Stimulated activated naive CD8-positive, alpha-beta T cell treated with anti-CD3 and anti-CD28 coated beads, Interleukin-15, Interleukin-2, amounts not matched to agents 100 U/mL and 50 U/mL, for 24 hours (primary cell): ENCODE measurements around the gene GSN.

Source experiments
- ATAC-seq: fragments of 150-1000 bp; cut with Tn5 transposase; one replicate; pipeline ENCODE4 v1.10.0; 2021
- DNase-seq: peaks from one replicate; pipeline ENCODE4 v3.0.0; 2021

Gene GSN

GRCh38 chr9:121246821-121247561 is 21.0 kb upstream of the GSN start:
- no peak for ATAC-seq
- DNase-seq, result no peak

DNA sequence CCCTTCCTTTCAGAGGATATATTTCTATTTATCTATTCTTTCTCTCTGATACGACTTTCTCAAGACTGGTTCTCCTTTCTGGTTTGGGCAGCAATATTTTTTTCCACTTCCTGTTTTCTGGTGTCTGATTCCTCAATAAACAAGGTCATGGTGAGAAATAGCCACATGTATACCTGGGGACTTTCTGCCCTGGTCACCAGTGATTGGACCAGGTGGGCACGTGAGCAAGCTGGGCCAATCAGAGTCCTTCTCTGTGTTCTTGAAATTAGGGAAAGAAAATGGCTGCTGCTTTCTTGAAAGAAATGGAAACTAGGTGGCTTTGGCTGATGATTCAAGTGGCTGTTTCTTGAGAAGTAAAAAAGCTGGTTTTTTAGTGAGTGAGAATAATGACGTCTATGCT is 18.4 kb upstream of the GSN start:
- no peak for DNase-seq
- no peak for ATAC-seq

GRCh38 chr9:121252104-121252851 is 15.7 kb upstream of the GSN start:
- DNase-seq, result no peak
- ATAC-seq, result no peak

GRCh38 chr9:121253162-121253561 is 14.8 kb upstream of the GSN start:
- DNase-seq, result no peak
- ATAC-seq, result no peak

DNA sequence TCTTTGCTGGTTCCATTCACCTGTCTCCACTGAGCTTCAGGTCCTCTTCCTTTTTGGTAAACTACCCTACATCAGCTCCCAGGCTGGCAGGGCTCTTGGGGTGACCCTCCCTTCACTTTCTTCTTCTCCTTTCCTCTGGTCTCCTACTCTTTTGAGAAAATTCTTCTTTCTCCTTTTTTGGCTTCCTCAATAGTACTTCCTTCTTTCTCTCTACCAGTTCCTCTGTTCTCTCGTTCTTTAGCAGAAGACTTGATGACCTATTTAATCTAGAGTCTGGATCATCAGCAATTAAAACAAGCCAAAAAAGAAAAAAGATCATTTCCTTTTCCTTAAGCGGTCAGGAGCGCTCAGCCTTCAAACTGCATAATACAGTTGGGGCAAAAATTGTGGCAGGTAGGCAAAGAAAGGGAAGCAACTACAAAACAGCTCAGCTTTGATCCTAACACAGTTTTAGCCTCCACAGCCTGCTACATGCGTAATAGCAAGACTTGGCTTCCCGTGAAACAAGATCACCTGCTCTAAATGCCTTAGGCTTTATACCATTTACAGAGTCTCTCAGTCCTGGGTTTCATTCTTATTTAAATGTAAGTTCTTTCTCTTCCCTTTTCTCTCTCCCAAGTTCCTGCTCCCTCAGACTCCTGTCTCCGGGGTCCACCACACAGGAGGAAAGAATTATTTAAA is 14.0 kb upstream of the GSN start:
- ATAC-seq (no peak), DNase-seq (no peak)

DNA sequence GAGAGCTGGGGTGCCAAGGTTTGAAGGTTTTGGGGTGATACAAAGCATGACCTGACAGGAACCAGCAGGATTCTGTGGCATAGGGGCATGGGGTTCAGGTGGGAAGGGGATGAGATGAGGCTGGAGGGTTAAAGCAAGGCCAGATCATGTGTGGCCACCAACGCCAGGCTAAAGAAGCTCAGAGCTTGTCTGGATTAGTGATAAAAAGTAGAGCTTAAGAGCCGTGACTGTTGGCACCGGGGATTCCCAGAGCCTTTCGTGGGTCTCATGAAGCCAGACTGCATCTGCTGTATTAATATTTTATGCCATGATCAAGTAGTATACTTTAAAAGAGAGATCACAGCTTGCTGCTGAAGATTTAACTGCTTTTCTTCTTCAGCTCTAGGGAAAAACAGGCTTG is 8.5 kb upstream of the GSN start:
- DNase-seq (no peak), ATAC-seq (no peak)

DNA sequence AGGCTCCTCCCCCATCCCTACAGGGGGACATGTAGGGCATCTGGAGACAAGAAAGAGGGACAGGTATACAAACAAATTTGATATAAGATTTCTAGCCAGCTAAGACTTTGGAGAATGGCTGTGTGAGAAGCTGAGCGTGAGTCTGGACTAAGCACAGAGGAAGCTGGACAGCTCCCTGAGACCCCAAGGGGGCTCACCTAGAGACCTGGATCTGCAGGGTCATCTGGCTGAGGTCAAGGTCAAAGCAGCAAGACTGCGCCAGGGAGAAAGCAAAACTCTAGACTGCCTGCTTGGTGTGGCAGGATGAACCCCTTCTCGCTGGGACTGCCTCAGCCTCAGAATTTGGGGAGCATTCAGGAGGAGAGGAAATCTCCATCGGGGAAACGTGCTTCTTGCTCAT is 8.0 kb upstream of the GSN start:
- DNase-seq (no peak), ATAC-seq (no peak)

- DNase-seq (no peak), ATAC-seq (no peak)
Observed at GRCh38 chr9:121260457-121261106, 7.4 kb upstream of the GSN start.

- ATAC-seq (no peak), DNase-seq (no peak)
Observed at GRCh38 chr9:121261107-121261460, 6.9 kb upstream of the GSN start.

DNA sequence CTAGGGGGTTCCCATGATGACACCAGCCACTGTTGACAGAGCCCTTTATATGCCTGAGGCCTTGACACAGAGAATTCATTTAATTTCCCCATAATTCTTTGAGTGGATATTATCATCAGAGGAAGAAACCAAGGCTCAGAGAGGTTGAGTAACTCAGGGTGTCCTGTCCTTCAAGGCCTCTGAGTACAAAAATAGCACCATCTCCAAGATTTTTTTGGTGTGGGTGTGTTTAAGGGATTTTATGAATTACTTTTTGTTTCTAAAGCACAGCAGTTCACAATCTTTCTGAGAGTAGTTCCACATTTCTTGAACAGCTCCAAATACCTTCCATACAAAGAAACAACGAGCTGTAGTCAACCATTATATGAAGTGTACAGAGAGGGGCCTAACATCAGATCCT is 6.2 kb upstream of the GSN start:
- ATAC-seq (no peak), DNase-seq (no peak)

GRCh38 chr9:121262423-121262822 is 5.5 kb upstream of the GSN start:
- ATAC-seq (no peak), DNase-seq (no peak)

- DNase-seq, result no peak
- no peak for ATAC-seq
Observed at GRCh38 chr9:121262953-121263352, 5.0 kb upstream of the GSN start.

GRCh38 chr9:121266356-121266755 is 1.6 kb upstream of the GSN start:
- no peak for DNase-seq
- no peak for ATAC-seq

DNA sequence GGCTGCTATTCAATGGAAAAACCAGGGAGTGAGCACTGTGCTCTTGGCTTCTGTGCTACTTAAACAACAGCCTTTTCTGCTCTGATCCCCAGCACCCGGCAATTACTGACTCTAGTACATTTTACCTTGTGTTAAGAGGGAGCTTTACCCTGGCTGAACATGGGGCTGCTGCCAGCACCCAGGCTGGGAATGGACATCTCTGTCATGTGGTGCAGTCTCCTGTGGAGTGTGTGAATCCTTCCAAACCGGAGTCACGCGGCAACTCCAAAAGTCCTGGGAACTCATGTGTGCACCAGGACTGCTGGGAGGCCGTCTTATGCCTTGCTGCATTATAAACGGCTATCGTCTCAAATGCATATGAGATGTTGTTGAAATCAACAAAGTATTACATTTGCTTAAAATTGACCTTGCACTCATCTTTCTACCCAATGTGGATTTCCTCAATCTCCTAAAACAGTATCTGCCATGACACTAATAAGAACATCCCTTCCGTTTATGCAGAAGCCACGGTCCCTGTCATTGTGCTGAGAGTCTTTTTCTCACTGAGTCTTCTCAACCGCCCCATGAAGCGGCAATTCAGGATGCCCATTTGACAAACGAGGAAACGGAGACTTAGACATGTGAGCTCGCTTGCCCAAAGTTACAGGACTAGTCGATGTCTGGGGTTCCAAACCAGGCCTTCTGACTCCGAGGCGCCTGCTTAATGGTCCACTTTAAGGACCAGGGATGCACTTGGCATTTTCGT is 884 bp upstream of the GSN start:
- DNase-seq (no peak), ATAC-seq (no peak)

DNA sequence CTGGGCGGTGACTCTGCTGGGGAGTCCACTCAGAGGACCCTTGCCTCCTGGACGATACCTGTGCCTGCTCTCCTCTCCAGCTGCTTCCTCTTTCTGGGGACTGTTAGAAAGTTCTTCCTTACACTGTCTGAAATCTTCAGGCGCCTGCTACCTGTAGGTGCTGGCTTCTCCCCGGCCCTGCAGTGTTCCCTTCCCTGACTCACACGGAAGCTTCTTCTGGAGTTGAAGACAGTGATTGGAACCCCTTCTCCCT is 562 bp downstream of the GSN start:
- DNase-seq, result no peak
- no peak for ATAC-seq

DNA sequence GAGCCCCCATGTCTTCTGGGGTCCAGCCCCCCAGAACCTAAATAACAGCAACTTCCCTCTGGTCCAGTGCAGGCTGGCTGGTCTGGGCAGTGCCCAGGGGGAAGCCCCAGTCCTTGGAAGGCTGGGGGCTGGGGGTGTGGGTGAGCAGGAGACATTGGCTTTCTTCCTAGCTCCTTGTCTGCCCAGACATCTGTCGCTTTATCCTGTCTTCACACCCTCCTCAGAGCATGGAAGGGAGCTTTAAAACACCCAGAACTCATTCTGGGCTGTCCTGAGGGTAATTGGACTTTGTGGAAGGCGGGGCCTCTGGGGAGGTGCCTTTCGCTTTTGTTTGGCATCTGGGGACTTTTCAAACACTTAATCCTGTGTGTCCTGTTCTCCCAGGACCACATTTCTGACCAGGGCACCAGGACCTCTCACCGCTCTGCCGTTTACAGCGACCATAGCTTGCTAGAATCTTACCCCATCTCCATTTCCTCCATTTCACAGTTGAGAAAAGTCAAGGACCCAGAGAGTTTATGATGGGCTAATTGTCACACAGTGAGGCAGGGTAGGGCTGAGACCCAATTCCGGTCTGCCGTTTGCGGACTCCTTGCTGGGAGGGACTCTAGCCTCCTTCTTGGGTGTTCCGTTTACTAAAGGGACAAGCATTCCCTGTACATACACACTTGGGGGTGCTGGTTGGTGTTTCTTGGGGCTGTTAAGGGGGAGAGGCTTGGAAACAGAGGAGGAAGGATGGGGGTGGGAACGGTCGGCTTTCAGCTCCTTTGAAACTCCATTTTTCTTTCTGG is 1.1 kb downstream of the GSN start:
- no peak for DNase-seq
- no peak for ATAC-seq

GRCh38 chr9:121269642-121270254 is 1.8 kb downstream of the GSN start:
- DNase-seq (no peak), ATAC-seq (no peak)

- DNase-seq, result no peak
- ATAC-seq, result no peak
Observed at GRCh38 chr9:121271368-121272341, 3.7 kb downstream of the GSN start.

GRCh38 chr9:121272401-121272948 is 4.5 kb downstream of the GSN start:
- ATAC-seq (no peak), DNase-seq (no peak)
